Measurements from ENCODE around the gene SIRT6.
A peak's percentile ranks its signal among the peaks of the same experiment; 100 is the strongest.
"Not testable (repeated sequence)": the region's sequence is repeated elsewhere in the genome, so short reads cannot be mapped to it uniquely, and the experiment has no call there.

Gene SIRT6

DNA sequence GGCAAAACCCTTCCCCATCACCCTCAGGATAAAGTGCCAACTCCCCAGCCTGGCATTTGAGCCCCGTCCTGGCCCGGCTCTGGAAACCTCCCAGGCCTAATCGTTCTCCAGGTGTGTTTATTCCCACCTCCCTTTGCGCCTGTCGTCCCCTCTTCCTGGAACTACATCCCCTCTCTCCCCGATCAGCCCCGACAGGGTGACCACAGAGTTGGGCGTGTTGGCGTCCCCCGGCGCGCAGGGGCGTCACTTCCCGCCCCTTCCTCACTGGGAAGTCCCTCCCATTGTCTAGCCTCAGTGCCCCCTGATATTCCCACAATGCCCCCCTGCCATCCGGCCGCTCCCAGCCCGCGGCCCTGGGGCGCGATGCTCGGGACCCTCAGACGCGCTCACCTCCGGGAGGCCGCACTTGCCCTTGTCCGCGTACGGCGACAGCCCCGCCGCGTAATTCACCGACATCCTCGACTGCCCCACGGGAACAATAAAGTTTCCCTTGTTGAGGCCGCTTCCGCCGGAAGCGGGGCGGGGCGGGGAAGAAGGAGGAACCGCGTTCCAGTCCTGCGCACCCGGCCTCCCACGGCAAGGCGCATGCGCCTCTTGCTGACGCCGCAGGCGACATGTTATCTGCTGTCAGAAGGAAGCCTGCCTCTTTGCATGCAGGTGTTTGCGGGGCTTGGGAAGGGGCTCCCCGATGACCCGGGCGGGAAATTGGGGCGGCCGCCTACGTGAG, at the start of gene SIRT6, which contains the start of gene ANKRD24:
SIRT6 (minus strand) TSS at position 480 of the 727 bp plus-strand sequence; CDS start at position 456, 24 bp downstream.
ANKRD24 (plus strand) TSS at position 606 of the 727 bp plus-strand sequence. CDS start 3,737 bp downstream, outside the sequence.
- DNase-seq = peak; percentile 97

DNA sequence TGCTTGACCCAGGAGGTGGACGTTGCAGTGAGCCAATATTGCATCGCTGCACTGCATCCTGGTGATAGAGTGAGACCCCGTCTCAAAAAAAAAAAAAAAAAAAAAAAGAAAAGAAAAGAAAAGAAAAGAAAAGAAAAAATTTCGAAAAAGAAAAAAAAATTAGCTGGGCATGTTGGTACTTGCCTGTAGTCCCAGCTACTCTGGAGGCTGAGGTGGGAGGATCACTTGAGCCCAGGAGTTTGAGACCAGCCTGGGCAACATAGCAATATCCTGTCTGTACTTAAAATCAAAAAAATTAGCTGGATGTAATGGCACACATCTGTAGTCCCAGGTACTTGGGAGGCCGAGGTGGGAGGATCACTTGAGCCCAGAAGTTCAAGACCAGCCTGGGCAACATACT, 49.8 kb upstream of the SIRT6 start:
- not testable (repeated sequence) for DNase-seq

DNA sequence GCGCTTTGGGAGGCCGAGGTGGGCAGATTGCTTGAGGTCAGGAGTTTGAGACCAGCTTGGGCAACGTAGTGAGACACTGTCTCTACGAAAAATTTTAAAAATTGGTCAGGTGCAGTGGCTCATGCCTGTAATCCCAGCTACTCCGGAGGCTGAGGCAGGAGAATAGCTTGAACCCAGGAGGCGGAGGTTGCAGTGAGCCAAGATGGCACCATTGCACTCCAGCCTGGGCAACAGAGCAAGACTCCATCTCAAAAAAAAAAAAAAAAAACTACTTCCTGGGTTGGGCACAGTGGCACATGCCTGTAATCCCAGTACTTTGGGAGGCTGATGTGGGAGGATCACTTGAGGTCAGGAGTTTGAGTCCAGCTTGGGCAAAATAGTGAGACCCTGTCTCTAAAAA, 49.2 kb upstream of the SIRT6 start:
- DNase-seq = not testable (repeated sequence)

DNA sequence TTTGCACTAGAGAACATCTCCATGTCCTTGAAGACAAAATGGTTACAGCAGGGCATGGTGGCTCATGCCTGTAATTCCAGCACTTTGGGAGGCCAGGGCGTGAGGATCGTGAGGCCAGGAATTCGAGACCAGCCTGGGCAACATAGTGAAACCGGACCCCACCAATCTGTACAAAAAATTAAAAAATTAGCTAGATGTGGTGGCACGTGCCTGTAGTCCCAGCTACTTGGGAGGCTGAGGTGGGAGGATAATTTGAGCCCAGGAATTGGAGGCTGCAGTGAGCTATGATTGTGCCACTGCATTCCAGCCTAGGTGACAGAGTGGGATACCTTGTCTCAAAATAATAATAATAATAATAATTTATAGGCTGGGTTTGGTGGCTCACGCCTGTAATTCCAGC, 47.9 kb upstream of the SIRT6 start:
- DNase-seq = not testable (repeated sequence)

DNA sequence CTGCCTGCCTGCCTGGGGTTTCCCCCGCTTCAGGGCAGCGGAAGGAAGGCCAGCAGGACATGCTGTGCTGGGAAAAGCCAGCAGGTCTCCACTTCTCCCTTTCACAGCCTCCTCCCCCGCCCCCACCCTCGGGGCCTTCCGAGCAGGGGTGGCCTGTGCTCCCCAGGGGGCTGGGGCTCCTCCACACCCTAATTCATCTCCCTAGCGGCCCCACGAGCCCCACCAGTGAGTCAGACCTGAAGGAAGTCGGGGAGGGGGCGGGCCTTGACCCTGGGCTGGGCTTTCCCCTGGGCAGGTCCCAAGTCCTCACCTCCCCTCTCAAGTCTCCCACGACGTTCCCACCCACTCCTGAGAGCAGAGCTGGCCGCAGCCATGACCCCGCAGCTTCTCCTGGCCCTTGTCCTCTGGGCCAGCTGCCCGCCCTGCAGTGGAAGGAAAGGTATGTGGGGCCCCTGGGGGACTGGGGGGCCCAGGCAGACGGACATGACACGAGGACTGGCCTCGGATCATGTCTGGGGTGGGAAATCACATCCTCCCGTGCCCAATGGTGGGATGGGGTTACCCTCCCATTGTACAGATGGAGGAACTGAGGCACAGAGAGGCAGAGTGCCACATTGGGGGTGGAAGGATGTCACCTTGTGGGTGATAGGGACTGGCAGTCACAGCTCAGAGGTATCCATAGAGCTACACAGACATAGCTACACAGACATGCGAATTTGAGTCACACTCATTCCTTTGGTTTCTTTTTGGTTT, 47.0 kb upstream of the SIRT6 start, which contains the start of gene EBI3:
EBI3 (plus strand) TSS at position 345 of the 753 bp plus-strand sequence; CDS start at position 373, 28 bp downstream.
- peak; percentile 61 for DNase-seq

DNA sequence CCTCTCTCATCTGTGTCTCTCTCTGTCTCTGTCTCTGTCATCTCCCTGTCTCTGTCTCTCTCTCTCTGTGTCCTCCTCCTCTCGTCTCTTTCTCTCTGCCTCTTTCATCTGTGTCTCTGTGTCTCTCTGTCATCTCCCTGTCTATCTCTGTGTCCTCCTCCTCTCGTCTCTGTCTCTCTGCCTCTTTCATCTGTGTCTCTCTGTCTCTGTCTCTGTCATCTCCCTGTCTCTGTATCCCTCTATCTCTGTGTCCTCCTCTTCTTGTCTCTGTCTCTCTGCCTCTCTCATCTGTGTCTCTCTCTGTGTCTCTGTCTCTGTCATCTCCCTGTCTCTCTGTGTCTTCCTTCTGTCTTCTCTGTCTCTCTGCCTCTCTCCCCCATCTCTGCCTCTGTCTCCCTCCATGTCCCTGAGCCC, 46.4 kb upstream of the SIRT6 start:
- DNase-seq = no peak

DNA sequence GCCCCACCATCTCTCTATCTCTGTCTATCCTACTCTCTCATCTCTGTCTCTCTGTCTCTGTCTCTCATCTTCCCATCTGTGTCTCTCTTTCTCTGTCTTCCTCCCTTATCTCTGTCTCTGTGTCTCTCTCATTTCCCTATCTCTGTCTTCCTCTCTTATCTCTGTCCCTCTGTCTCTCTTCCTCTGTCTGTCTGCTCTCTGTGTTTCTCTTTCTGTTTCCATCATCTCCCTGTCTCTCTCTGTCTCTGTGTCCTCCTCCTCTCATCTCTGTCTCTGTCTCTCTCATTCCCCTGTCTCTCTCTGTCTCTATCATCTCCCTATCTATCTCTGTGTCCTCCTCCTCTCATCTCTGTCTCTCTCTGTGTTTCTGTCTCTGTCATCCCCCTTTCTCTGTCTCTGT, 45.4 kb upstream of the SIRT6 start:
- DNase-seq = no peak

DNA sequence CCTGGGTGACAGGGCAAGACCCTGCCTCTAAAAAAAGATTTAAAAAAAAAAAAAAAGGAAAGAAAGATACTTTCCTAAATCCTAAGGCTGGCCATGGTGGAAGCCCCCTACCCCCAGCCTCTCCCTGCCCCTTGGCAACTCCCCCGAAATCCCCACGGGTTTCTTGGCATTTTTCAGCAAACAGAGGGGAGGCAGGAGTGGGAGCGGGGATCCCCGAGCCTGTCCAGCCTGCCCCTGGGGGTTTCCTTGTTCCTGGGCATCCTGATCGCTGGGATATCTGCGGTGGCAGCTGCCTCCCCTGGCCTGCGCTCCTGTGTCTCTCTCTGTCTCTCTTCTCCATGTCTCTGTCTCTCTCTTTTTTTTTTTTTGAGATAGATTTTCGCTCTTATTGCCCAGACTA, 43.5 kb upstream of the SIRT6 start:
- DNase-seq = no peak

DNA sequence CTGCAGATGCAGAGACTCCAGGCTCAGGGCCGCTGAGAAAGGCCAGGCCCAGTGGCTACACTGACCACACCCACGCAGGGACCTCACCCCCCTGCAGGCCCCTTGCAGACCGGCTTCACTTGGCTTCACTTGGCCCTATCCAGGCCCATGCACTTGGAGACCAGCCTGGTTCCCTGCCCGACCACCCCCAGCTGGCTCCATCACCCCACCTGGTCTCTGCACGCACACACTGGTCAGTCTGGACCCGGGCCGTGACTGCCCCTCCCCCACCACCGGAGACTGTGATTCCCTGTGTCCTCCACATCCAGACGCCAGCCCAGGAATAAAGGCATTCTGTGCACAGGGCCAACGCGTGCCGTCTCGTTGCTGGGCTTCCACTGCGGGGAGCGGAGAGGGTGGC, 42.1 kb upstream of the SIRT6 start:
- DNase-seq = no peak

DNA sequence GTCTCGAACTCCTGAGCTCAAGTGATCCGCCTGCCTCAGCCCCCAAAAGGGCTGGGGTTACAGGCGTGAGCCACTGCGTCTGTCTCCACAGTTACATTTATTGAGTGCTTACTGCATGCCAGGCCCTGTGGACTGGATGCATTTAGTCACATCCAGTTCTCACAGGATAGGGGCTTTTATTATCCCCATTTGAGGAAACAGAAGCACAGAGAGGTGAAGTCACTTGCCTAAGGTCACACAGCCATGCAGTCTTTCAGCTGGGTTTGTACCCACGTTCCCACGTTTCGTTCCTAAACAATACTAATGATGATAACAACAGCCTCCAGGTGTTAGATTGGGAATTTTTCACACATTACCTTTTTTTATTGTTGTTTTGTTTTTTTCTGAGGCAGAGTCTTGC, 37.8 kb upstream of the SIRT6 start:
- DNase-seq = no peak

DNA sequence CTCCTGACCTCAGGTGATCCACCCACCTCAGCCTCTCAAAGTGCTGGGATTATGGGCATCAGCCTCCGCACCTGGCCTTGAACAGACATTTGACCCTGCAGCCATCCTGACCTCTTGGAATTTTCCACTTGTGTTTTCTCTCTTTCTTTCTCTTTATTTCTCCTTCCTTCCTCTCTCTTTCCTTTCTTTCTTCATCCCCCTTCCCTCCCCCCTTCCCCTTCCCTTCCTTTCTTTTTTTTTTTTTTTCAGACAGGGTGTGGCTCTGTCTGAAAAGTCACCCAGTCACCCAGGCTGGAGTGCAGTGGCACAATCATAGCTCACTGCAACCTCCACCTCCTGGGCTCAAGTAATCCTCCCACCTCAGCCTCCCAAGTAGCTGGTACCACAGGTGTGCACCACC, 36.2 kb upstream of the SIRT6 start:
- not testable (repeated sequence) for DNase-seq

DNA sequence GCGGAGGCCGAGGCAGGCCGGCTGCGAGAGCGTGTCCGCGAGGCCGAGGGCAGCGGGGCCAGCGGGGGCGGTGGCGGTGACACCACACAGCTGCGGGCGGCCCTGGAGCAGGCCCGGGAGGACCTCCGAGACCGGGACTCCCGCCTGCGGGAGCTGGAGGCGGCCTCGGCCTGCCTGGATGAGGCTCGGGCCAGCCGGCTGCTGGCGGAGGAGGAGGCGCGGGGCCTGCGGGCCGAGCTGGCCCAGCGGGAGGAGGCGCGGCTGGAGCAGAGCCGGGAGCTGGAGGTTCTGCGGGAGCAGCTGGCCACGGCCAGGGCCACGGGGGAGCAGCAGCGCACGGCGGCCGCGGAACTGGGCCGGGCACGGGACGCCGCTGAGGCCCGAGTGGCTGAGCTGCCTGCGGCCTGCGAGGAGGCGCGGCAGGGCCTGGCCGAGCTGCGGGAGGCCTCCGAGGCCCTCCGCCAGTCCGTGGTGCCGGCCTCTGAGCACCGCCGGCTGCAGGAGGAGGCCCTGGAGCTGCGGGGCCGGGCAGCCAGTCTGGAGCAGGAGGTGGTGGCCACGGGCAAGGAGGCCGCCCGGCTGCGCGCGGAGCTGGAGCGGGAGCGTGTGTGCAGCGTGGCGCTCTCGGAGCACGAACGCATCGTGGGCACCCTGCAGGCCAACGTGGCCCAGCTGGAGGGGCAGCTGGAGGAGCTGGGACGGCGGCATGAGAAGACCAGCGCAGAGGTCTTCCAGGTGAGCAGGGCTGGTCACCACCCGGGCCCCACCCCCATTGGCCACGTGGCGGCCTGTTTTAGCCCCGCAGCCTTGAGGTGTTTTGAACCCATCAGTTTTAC, 35.3 kb upstream of the SIRT6 start:
- no peak for DNase-seq

DNA sequence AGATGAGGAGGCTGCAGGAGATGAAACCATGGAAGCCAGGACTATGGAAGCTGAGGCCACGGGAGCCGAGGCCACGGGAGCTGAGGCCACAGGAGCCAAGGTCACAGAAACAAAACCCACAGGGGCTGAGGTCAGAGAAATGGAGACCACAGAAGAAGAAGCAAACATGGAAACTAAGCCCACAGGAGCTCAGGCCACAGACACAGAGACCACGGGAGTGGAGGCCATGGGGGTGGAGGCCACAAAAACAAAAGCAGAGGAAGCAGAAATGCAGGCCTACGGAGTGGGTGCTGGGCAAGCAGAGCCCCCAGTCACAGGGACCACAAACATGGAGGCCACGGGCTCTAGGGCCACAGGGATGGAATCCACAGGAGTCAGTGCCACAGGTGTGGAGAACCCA, 34.5 kb upstream of the SIRT6 start:
- DNase-seq = no peak

DNA sequence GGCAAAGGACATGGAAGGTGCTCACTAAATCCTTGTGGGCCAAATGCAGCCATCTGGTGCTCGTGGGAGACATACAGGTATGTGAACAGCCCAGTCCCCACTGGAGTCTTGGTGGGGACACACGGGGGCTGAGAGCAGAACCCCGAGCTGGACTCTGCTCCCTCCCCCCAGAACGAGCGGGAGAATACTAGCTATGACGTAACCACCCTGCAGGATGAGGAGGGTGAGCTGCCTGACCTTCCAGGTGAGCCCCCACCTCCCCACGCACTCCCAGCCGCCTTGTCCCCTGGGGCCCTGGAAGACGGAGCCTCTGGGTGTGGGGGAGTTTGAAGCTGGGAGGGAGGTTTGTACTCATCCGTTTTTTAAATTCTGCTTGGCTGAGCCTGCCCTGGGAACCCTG, 33.4 kb upstream of the SIRT6 start:
- no peak for DNase-seq

DNA sequence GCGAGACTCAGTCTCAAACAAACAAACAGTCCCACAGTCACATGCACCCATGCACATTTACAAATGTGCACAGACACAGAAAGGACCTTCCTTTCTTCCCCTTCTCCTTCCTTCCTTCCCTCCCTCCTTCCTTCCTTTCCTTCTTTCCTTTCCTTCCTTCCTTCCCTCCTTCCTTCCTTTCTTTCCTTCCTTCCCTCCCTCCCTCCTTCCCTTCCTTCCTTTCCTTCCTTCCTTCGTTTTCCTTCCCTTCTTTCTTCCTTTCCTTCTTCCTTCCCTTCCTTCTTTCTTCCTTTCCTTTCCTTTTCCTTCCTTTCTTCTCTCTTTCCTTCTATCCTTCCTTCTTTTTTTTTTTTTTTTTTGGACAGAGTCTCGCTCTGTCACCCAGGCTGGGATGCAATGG, 30.8 kb upstream of the SIRT6 start:
- DNase-seq = no peak

DNA sequence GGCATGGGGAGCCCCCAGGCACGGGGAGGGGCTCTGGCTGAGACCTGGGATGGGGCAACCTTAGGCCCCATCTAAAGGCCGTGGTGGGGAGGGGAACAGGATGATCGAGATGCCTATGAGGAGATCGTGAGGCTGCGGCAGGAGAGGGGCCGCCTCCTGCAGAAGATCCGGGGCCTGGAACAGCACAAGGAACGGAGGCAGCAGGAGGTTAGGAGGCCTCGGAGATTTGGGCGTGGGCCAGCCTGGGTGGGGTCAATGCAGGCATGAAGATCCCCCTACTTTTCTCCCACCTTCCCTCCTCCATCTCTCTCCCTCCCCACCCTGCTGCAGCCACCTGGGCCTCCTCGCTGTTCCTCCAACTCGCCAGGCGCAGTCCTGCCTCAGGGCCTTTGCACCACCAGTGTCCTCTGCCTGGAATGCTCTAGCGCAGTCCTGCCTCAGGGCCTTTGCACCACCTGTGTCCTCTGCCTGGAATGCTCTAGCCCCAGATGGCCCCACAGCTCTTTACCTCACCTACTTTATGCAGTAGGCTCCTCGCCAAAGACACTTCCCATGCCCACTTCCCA, 27.9 kb upstream of the SIRT6 start:
- no peak for DNase-seq

DNA sequence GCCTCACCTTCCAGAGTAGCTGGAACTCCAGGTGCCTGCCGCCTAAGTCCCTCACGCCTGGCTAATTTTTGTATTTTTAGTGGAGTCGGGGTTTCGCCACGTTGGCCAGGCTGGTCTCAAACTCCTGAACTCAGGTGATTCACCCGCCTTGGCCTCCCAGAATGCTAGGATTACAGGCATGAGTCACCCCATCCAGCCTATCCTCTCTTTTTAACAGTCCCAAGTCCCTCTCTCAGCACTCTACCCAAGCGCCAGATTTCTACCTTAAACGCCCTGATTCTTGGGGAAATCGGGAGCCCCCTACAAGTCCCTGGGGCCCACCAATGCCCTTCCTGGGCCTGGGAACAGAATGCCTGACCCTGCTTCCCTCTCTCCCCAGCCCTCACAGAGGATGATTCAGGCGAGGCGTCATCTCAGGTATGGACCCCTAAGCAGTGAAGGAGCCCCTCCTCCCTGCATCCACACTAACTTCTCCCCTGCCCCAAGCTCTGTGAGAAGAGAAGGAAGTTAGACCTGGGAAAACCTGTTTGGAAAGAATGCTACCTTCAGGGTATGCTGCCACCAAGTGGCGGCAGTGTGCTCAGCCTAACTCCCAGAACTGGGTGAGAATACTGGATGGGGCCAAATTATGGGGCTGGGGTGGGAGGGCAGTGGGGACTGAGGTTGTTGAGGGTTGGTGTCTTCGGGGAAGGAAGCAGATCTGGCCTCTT, 26.2 kb upstream of the SIRT6 start:
- DNase-seq = no peak

DNA sequence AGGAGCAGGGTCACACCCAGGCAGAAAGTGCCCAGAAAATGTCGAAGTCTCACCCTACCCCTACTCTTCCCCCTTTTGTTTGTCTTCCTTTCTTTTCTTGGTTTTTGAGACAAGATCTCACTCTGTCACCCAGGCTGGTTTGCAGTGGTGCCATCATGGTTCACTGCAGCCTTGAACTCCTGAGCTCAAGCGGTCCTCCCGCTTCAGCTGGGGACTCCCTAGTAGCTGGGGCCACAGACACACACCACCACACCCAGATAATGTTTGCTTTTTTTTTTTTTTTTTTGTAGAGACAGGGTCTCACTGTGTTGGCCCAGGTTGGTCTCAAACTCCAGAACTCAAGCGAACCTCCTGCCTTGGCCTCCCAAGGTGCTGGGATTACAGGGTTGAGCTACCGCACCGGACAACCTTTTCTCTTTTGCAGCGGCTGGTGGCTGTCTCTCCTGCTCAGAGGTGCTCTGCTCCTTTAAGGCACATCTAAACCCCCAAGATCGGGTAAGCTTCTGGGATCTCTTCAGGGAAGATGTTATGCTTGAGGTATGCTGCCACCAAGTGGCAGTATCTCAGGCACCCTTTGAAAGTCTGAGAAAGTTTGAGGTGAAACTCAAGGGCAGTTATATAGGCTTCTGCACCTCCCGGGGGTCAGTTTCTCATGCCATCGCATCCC, 24.6 kb upstream of the SIRT6 start:
- no peak for DNase-seq

DNA sequence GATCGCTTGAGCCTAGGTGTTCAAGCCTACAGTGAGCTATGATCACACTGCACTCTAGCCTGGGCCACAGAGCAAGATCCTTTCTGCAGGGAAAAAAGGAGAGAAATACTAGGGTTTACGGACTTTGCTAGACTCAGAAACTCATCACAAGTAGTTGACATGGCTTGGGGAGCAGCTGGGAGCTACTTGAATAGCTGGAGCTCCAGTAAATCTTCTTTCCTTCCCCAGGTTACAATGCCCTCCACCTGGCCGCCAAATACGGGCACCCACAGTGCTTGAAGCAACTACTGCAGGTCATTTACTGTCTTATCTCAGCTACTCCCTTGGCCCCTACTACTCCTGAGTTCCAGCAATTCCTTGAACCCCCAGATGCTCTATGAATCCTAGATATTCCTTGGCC, 19.4 kb upstream of the SIRT6 start:
- no peak for DNase-seq

DNA sequence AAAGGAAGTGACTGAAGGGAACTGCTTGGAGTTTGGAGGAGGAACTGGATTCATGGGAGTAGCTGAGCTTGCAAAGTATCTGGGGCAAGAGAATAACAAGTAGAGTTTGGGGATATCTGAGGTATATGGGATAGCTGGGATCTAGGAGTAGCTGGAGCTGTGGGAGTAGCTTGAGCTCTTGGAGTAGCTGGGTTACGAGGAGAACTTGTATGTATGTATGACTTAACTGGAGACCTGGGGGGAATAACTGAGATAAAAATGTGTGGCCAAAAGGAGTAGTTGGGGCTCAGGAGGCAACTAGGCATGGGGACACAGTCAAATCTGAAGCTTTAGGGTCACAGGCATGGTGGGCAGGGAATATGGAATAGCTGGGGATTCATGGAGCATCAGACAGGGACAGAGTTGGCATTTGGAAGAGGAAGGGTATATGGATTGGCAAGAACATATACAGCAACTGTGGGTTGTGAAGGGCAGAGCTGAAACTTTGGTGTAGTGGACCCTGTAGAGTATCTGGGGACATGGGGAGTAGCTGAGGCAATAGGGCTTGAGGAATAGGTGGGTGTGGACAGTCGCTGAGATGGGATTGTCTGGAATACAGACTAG, 18.7 kb upstream of the SIRT6 start:
- no peak for DNase-seq

DNA sequence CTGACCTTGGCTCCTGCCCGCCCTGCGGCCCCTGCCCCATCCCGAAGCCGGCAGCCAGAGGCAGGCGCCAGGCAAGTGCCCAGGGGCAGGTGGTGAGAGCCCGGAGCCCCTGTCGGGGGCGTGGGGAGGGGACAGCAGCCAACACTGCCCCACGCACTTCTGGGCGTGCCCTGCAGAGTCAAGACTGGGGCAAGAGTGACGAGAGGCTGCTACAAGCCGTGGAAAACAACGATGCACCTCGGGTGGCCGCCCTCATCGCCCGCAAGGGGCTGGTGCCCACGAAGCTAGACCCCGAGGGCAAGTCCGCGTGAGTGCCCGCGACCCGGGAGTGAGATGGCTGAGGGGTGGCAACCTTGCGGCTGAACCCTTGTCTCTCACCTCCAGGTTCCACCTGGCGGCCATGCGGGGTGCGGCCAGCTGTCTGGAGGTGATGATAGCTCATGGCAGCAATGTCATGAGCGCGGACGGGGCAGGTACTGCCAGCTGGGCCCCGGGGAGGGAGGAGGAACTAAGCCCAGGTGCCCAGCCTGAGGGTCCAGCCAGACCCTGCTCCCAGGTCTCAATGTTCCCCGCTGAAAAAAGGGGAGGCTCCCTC, 17.4 kb upstream of the SIRT6 start:
- no peak for DNase-seq

Data from stimulated activated CD4-positive, alpha-beta T cell treated with anti-CD3 and anti-CD28 coated beads, Interleukin-4, amount 100 ng/mL, for 24 hours (primary cell).